GM12878 (cell line): ENCODE results near the gene TAF11L4.
"Not testable (repeated sequence)": the region's sequence is repeated elsewhere in the genome, so short reads cannot be mapped to it uniquely, and the experiment has no call there.

ENCODE experiments used
- POLR2A ChIP-seq: IDR thresholded peaks from 2 replicates; pipeline ENCODE4 v1.6.1; 2011; ENCODE audit warnings: low read depth, mild to moderate bottlenecking, low read length
- ZNF217 ChIP-seq: fragments of 450-650 bp; IDR thresholded peaks from 2 replicates; pipeline ENCODE4 v1.6.1; 2017; ENCODE audit warnings: antibody characterized with exemption, mild to moderate bottlenecking
- TF ChIP-seq, protein P1 (sequence below): fragments of 450-650 bp; IDR thresholded peaks from 2 replicates; pipeline ENCODE4 v1.6.1; 2017; ENCODE audit warnings: antibody characterized with exemption, mild to moderate bottlenecking, moderate library complexity
- TF ChIP-seq, protein P2 (sequence below), 3 experiments: IDR thresholded peaks in 2 of 3; conservative IDR thresholded peaks in 1 of 3; 2 replicates each; pipeline ENCODE4 v1.5.1; 2011; ENCODE audit warnings: low read depth in 3 of 3, low read length in 3 of 3, mild to moderate bottlenecking in 3 of 3, control low read depth in 2 of 3, moderate library complexity in 2 of 3, inconsistent platforms in 1 of 3, mixed read lengths in 1 of 3; ENCODE audit not compliant: control insufficient read depth in 2 of 3, insufficient read depth in 1 of 3; ENCODE audit errors: extremely low read depth in 1 of 3

DNA sequence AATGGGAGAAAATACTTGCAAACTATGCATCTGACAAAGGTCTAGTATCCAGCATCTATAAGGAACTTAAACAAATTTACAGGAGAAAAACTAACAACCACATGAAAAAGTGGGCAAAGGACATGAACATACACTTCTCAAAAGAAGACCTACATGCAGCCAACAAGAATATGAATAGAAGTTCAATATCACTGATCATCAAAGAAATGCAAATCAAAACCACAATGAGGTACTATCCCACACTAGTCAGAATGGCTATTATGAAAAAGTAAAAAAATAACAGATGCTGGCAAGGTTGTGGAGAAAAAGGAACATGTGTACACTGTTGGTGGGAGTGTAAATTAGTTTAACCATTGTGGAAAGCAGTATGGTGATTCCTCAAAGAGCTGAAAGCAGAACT is 46.5 kb upstream of the TAF11L4 start:
- not testable (repeated sequence) for TF ChIP-seq POLR2A, ZNF217
- TF ChIP-seq, protein P1, sequence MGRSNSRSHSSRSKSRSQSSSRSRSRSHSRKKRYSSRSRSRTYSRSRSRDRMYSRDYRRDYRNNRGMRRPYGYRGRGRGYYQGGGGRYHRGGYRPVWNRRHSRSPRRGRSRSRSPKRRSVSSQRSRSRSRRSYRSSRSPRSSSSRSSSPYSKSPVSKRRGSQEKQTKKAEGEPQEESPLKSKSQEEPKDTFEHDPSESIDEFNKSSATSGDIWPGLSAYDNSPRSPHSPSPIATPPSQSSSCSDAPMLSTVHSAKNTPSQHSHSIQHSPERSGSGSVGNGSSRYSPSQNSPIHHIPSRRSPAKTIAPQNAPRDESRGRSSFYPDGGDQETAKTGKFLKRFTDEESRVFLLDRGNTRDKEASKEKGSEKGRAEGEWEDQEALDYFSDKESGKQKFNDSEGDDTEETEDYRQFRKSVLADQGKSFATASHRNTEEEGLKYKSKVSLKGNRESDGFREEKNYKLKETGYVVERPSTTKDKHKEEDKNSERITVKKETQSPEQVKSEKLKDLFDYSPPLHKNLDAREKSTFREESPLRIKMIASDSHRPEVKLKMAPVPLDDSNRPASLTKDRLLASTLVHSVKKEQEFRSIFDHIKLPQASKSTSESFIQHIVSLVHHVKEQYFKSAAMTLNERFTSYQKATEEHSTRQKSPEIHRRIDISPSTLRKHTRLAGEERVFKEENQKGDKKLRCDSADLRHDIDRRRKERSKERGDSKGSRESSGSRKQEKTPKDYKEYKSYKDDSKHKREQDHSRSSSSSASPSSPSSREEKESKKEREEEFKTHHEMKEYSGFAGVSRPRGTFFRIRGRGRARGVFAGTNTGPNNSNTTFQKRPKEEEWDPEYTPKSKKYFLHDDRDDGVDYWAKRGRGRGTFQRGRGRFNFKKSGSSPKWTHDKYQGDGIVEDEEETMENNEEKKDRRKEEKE, result not testable (repeated sequence)
- TF ChIP-seq, protein P2, sequence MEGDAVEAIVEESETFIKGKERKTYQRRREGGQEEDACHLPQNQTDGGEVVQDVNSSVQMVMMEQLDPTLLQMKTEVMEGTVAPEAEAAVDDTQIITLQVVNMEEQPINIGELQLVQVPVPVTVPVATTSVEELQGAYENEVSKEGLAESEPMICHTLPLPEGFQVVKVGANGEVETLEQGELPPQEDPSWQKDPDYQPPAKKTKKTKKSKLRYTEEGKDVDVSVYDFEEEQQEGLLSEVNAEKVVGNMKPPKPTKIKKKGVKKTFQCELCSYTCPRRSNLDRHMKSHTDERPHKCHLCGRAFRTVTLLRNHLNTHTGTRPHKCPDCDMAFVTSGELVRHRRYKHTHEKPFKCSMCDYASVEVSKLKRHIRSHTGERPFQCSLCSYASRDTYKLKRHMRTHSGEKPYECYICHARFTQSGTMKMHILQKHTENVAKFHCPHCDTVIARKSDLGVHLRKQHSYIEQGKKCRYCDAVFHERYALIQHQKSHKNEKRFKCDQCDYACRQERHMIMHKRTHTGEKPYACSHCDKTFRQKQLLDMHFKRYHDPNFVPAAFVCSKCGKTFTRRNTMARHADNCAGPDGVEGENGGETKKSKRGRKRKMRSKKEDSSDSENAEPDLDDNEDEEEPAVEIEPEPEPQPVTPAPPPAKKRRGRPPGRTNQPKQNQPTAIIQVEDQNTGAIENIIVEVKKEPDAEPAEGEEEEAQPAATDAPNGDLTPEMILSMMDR (IDR thresholded peaks at IDR 0.05 in 2 of 3, conservative IDR thresholded peaks at IDR 0.05 in 1 of 3; ENCODE audit: control insufficient read depth in 2 of 3, extremely low read depth in 1 of 3, insufficient read depth in 1 of 3, low read depth in 3 of 3, low read length in 3 of 3), result not testable (repeated sequence)
